WTC11 (cell line): Measurements from ENCODE around the gene MT1F. TPM values are rescaled to one million over a fixed set of nuclear protein-coding genes. Genes with fewer than 3 reads are reported as not detected.
A peak's percentile ranks its signal among the peaks of the same experiment; 100 is the strongest.

Experiments
- ATF3 ChIP-seq: sonication (generic); formaldehyde crosslinking; conservative IDR thresholded peaks from 2 replicates; pipeline ENCODE4 v1.8.1; 2022; ENCODE audit warnings: mild to moderate bottlenecking, missing genetic modification reagents
- CBFB ChIP-seq: sonication (generic); formaldehyde crosslinking; IDR thresholded peaks from 2 replicates; pipeline ENCODE4 v1.8.1; 2022; ENCODE audit warnings: mild to moderate bottlenecking, low read depth, missing genetic modification reagents
- E2F1 ChIP-seq: sonication (generic); formaldehyde crosslinking; IDR thresholded peaks from 2 replicates; pipeline ENCODE4 v1.8.0; 2022; ENCODE audit warnings: mild to moderate bottlenecking, missing genetic modification reagents
- E2F4 ChIP-seq: sonication (generic); formaldehyde crosslinking; IDR thresholded peaks from 2 replicates; pipeline ENCODE4 v1.8.1; 2022; ENCODE audit warnings: low read depth, mild to moderate bottlenecking, moderate library complexity, missing genetic modification reagents, borderline replicate concordance
- ESRRA ChIP-seq: sonication (generic); formaldehyde crosslinking; IDR thresholded peaks from 2 replicates; pipeline ENCODE4 v1.8.1; 2022; ENCODE audit warnings: mild to moderate bottlenecking, missing genetic modification reagents, borderline replicate concordance
- FOXP1 ChIP-seq: sonication (generic); formaldehyde crosslinking; IDR thresholded peaks from 2 replicates; pipeline ENCODE4 v1.8.0; 2022; ENCODE audit warnings: missing genetic modification reagents, mild to moderate bottlenecking, moderate library complexity, borderline replicate concordance
- GTF2I ChIP-seq: fragments of 250-450 bp; sonication (Bioruptor Pico); conservative IDR thresholded peaks from 2 replicates; pipeline ENCODE4 v1.4.0; 2021; ENCODE audit warnings: mild to moderate bottlenecking
- IRF1 ChIP-seq: sonication (generic); formaldehyde crosslinking; IDR thresholded peaks from 2 replicates; pipeline ENCODE4 v1.8.0; 2023; ENCODE audit warnings: missing genetic modification reagents
- JAZF1 ChIP-seq: fragments of 250-450 bp; sonication (Bioruptor Pico); IDR thresholded peaks from 2 replicates; pipeline ENCODE4 v1.9.0; 2021; ENCODE audit warnings: moderate library complexity, mild to moderate bottlenecking, inconsistent platforms
- NR1H2 ChIP-seq: sonication (generic); formaldehyde crosslinking; IDR thresholded peaks from 2 replicates; pipeline ENCODE4 v1.9.0; 2021; ENCODE audit warnings: mild to moderate bottlenecking, moderate library complexity, missing genetic modification reagents
- NR2C2 ChIP-seq: sonication (generic); formaldehyde crosslinking; IDR thresholded peaks from 2 replicates; pipeline ENCODE4 v1.8.0; 2022; ENCODE audit warnings: mild to moderate bottlenecking, missing genetic modification reagents
- RELA ChIP-seq: sonication (generic); formaldehyde crosslinking; IDR thresholded peaks from 2 replicates; pipeline ENCODE4 v1.8.1; 2022; ENCODE audit warnings: missing genetic modification reagents, mild to moderate bottlenecking, borderline replicate concordance
- RORB ChIP-seq: fragments of 250-450 bp; sonication (Bioruptor Pico); IDR thresholded peaks from 2 replicates; pipeline ENCODE4 v1.9.0; 2021; ENCODE audit warnings: mild to moderate bottlenecking
- SOX15 ChIP-seq: fragments of 250-450 bp; sonication (Bioruptor Pico); IDR thresholded peaks from 2 replicates; pipeline ENCODE4 v1.9.0; 2021; ENCODE audit warnings: mild to moderate bottlenecking
- SP1 ChIP-seq: sonication (generic); formaldehyde crosslinking; conservative IDR thresholded peaks from 2 replicates; pipeline ENCODE4 v1.8.1; 2022; ENCODE audit warnings: missing genetic modification reagents
- STAT6 ChIP-seq: sonication (generic); formaldehyde crosslinking; conservative IDR thresholded peaks from 2 replicates; pipeline ENCODE4 v1.8.1; 2023; ENCODE audit warnings: mild to moderate bottlenecking, low read depth, missing genetic modification reagents, moderate library complexity
- TCF7 ChIP-seq: sonication (generic); formaldehyde crosslinking; IDR thresholded peaks from 2 replicates; pipeline ENCODE4 v1.8.0; 2022; ENCODE audit warnings: mild to moderate bottlenecking, low read depth, missing genetic modification reagents, moderate library complexity
- TEAD1 ChIP-seq: sonication (generic); formaldehyde crosslinking; IDR thresholded peaks from 2 replicates; pipeline ENCODE4 v1.8.0; 2022; ENCODE audit warnings: mild to moderate bottlenecking, missing genetic modification reagents
- TEAD4 ChIP-seq: sonication (generic); formaldehyde crosslinking; IDR thresholded peaks from 2 replicates; pipeline ENCODE4 v1.8.0; 2022; ENCODE audit warnings: mild to moderate bottlenecking, missing genetic modification reagents
- USF2 ChIP-seq: sonication (generic); formaldehyde crosslinking; IDR thresholded peaks from 2 replicates; pipeline ENCODE4 v1.8.1; 2023; ENCODE audit warnings: mild to moderate bottlenecking, missing genetic modification reagents, moderate library complexity
- ZMAT4 ChIP-seq: fragments of 250-450 bp; sonication (Bioruptor Pico); IDR thresholded peaks from 2 replicates; pipeline ENCODE4 v1.9.0; 2021; ENCODE audit warnings: mild to moderate bottlenecking
- ZNF121 ChIP-seq: sonication (generic); formaldehyde crosslinking; IDR thresholded peaks from 2 replicates; pipeline ENCODE4 v1.8.0; 2023; ENCODE audit warnings: missing genetic modification reagents
- ZNF138 ChIP-seq: sonication (generic); formaldehyde crosslinking; conservative IDR thresholded peaks from 2 replicates; pipeline ENCODE4 v1.8.1; 2022; ENCODE audit warnings: mild to moderate bottlenecking, moderate library complexity, missing genetic modification reagents
- ZNF232 ChIP-seq: sonication (generic); formaldehyde crosslinking; IDR thresholded peaks from 2 replicates; pipeline ENCODE4 v1.8.0; 2022; ENCODE audit warnings: mild to moderate bottlenecking, missing genetic modification reagents
- ZNF281 ChIP-seq: sonication (generic); formaldehyde crosslinking; IDR thresholded peaks from 2 replicates; pipeline ENCODE4 v1.8.0; 2023; ENCODE audit warnings: mild to moderate bottlenecking, missing genetic modification reagents
- total RNA-seq: library from RNA; stranded (reverse); gene quantifications from 3 replicates; pipeline ENCODE4 v1.2.3, GENCODE V29; 2021

MT1F gene
- total RNA-seq, 1 experiment from 2014 or later, result 58.2 TPM

GRCh38 chr16:56681939-56682702 is 24.4 kb downstream of the MT1F start, which contains the start of gene MT1X (continued):
- TF ChIP-seq ZNF281 (CRISPR knock-in tag) (no peak), CBFB (CRISPR knock-in tag) (peak; percentile 35; the same call in 1 of the 2 replicates), E2F1 (CRISPR knock-in tag) (0 out of 2 replicates have a peak, but pooled peaks have one; percentile 11), SP1 (CRISPR knock-in tag) (0 out of 2 replicates have a peak, but pooled peaks have one; percentile 48), NR2C2 (CRISPR knock-in tag) (no peak), ZNF138 (CRISPR knock-in tag) (no peak), ZNF232 (CRISPR knock-in tag) (no peak), TEAD1 (CRISPR knock-in tag) (no peak), USF2 (no peak), GTF2I (no peak), NR1H2 (CRISPR knock-in tag) (no peak), TCF7 (CRISPR knock-in tag) (no peak), ZNF121 (no peak), IRF1 (CRISPR knock-in tag) (no peak), STAT6 (no peak), FOXP1 (CRISPR knock-in tag) (no peak), SOX15 (CRISPR knock-in tag) (no peak), ZMAT4 (CRISPR knock-in tag) (no peak), RORB (CRISPR knock-in tag) (no peak), RELA (no peak), JAZF1 (CRISPR knock-in tag) (no peak), TEAD4 (CRISPR knock-in tag) (no peak), ESRRA (CRISPR knock-in tag) (no peak), ATF3 (no peak), E2F4 (CRISPR knock-in tag) (no peak)
- TF ChIP-seq, all 79 proteins: peak for 9
